Uterus (tissue), 4 donors: ENCODE data around the gene C2CD4A. TPM values are rescaled to one million over a fixed set of nuclear protein-coding genes. Genes with fewer than 3 reads are reported as not detected.
A peak's percentile ranks its signal among the peaks of the same experiment; 100 is the strongest.

ENCODE experiments used
- DNase-seq, 2 donors: peaks; one replicate each; pipeline ENCODE4 v3.0.0-alpha.2; 2019 to 2020
- H3K27ac ChIP-seq, 2 donors: fragments of 200-600 bp; sonication (generic); 1 replicate in 1 of 2; 2 replicates in 1 of 2; pipeline ENCODE4 v1.5.1; 2016 to 2018
- H3K27me3 ChIP-seq, 2 donors: fragments of 200-600 bp; sonication (generic); one replicate each; pipeline ENCODE4 v1.5.1; 2018 to 2019; ENCODE audit warnings: control low read depth in 1 of 2
- H3K36me3 ChIP-seq, 2 donors: fragments of 200-600 bp; sonication (generic); one replicate each; pipeline ENCODE4 v1.5.1; 2019; ENCODE audit warnings: control low read depth in 1 of 2
- H3K4me1 ChIP-seq, 2 donors: fragments of 200-600 bp; sonication (generic); one replicate each; pipeline ENCODE4 v1.5.1; 2018 to 2019; ENCODE audit warnings: control low read depth in 1 of 2
- H3K4me3 ChIP-seq, 2 donors: fragments of 200-600 bp; sonication (generic); 1 replicate in 1 of 2; 2 replicates in 1 of 2; pipeline ENCODE4 v1.5.1; 2018 to 2019; ENCODE audit warnings: mild to moderate bottlenecking in 1 of 2
- H3K9me3 ChIP-seq, 2 donors: fragments of 200-600 bp; sonication (generic); one replicate each; pipeline ENCODE4 v1.5.1; 2019; ENCODE audit warnings: control low read depth in 1 of 2
- CTCF ChIP-seq, 4 experiments: fragments of 200-600 bp in 2 of 4; fragments of 450-650 bp in 2 of 4; sonication (generic) in 2 of 4; IDR thresholded peaks; one replicate each; pipeline ENCODE4 v1.5.1; 2016 to 2019; ENCODE audit warnings: antibody characterized with exemption in 4 of 4, mild to moderate bottlenecking in 2 of 4, moderate library complexity in 1 of 4
- POLR2A ChIP-seq, 2 donors: fragments of 450-650 bp; IDR thresholded peaks; one replicate each; pipeline ENCODE4 v1.6.1; 2016; ENCODE audit warnings: antibody characterized with exemption in 2 of 2, mild to moderate bottlenecking in 1 of 2, moderate library complexity in 1 of 2
- intact Hi-C: fragments of 100-400 bp; cut with DNase I; formaldehyde crosslinking; loops from one replicate; pipeline ENCODE4 v1.15.1; 2023; ENCODE audit warnings: low total_unique reads
- total RNA-seq, 4 donors: library from RNA; depleted of rRNA in 3 of 4; stranded (reverse); fragments of >200 nt in 3 of 4; gene quantifications; one replicate each; pipeline versions ENCODE4 v1.1.0 to v1.2.4, GENCODE V29; 2014 to 2023
- donor health status: DM: yes; HTN: yes; CAD: no.

Gene C2CD4A
- total RNA-seq, 4 donors from 2014 or later = 0.21 TPM; not detected in 3

- peaks cover 0 to 5% of the 10 kb centered on the region in 2 donors for H3K4me1 ChIP-seq
- DNase-seq = peak in 1 of 2 donors; percentile 39
- intact Hi-C loops = no loop called here
- TF ChIP-seq POLR2A (IDR thresholded peaks at IDR 0.05) = peak in 1 of 2 donors; percentile 20
- TF ChIP-seq CTCF (IDR thresholded peaks at IDR 0.05) = peak in 1 of 4 experiments; percentile 29
- no peaks in the 10 kb centered on the region for H3K36me3 ChIP-seq
- no peaks in the 10 kb centered on the region for H3K27me3 ChIP-seq
- H3K4me3 ChIP-seq = peak overlapping the region; percentile 26 to 47
- H3K9me3 ChIP-seq = no peaks in the 10 kb centered on the region
- H3K27ac ChIP-seq = peak overlapping the region; percentile 25 to 61
Measured at GRCh38 chr15:62068071-62068809, 1.5 kb downstream of the C2CD4A start.

GRCh38 chr15:62068810-62069167, 2.0 kb downstream of the C2CD4A start:
- peak overlapping the region; percentile 25 to 61 for H3K27ac ChIP-seq
- peak overlapping the region in 1 of 2 donors; percentile 47 for H3K4me3 ChIP-seq
- H3K4me1 ChIP-seq = peaks cover 0 to 5% of the 10 kb centered on the region in 2 donors
- no peaks in the 10 kb centered on the region for H3K36me3 ChIP-seq
- H3K27me3 ChIP-seq = no peaks in the 10 kb centered on the region
- intact Hi-C loops = no loop called here
- H3K9me3 ChIP-seq = no peaks in the 10 kb centered on the region
- TF ChIP-seq CTCF (IDR thresholded peaks at IDR 0.05) (no peak), POLR2A (IDR thresholded peaks at IDR 0.05) (no peak)
- DNase-seq = no peak

- Histone ChIP-seq H3K9me3 (no peaks in the 10 kb centered on the region), H3K4me1 (peaks cover 0 to 5% of the 10 kb centered on the region in 2 donors), H3K27ac (no peak overlapping the region), H3K27me3 (no peaks in the 10 kb centered on the region), H3K4me3 (no peak overlapping the region), H3K36me3 (no peaks in the 10 kb centered on the region)
- intact Hi-C loops = no loop called here
- DNase-seq = no peak
- TF ChIP-seq CTCF (IDR thresholded peaks at IDR 0.05) (no peak), POLR2A (IDR thresholded peaks at IDR 0.05) (no peak)
Measured at GRCh38 chr15:62069551-62069950, 2.8 kb downstream of the C2CD4A start.

- Histone ChIP-seq H3K36me3 (no peaks in the 10 kb centered on the region), H3K9me3 (no peaks in the 10 kb centered on the region), H3K27me3 (no peaks in the 10 kb centered on the region), H3K27ac (no peak overlapping the region), H3K4me3 (no peak overlapping the region), H3K4me1 (peaks cover 0 to 5% of the 10 kb centered on the region in 2 donors)
- TF ChIP-seq CTCF (IDR thresholded peaks at IDR 0.05) (peak; percentile 58 to 70 (median 64)), POLR2A (IDR thresholded peaks at IDR 0.05) (no peak)
- intact Hi-C loops = no loop called here
- no peak for DNase-seq
Measured at GRCh38 chr15:62071711-62072308, 5.0 kb downstream of the C2CD4A start.

GRCh38 chr15:62075595-62076277, 9.0 kb downstream of the C2CD4A start:
- intact Hi-C loops = no loop called here
- no peak for TF ChIP-seq CTCF (IDR thresholded peaks at IDR 0.05)
- no peak for TF ChIP-seq POLR2A (IDR thresholded peaks at IDR 0.05)
- H3K4me1 ChIP-seq = no peaks in the 10 kb centered on the region
- H3K4me3 ChIP-seq = no peak overlapping the region
- DNase-seq = no peak
- H3K9me3 ChIP-seq = no peaks in the 10 kb centered on the region
- H3K27me3 ChIP-seq = no peaks in the 10 kb centered on the region
- H3K27ac ChIP-seq = no peak overlapping the region
- H3K36me3 ChIP-seq = no peaks in the 10 kb centered on the region
